SU-DHL-6 (cell line): ENCODE data around the gene NCMAP.

Source experiments
- H2AFZ ChIP-seq: fragments of 200-600 bp; sonication (generic); 2 replicates; pipeline ENCODE4 v1.6.1; 2014; ENCODE audit warnings: low read depth, mild to moderate bottlenecking, moderate library complexity, mixed read lengths, antibody characterized with exemption, low read length; ENCODE audit not compliant: severe bottlenecking
- H3F3A ChIP-seq: fragments of 200-600 bp; shearing (Covaris generic); 2 replicates; pipeline ENCODE4 v1.6.0; 2016; ENCODE audit warnings: antibody characterized with exemption, mild to moderate bottlenecking; ENCODE audit not compliant: insufficient read depth
- H3K27ac ChIP-seq: fragments of 200-600 bp; sonication (generic); 2 replicates; pipeline ENCODE4 v1.5.1; 2016; ENCODE audit warnings: low read depth, mild to moderate bottlenecking, low read length, moderate library complexity, mixed read lengths
- H3K27me3 ChIP-seq: fragments of 200-600 bp; sonication (generic), shearing (Covaris generic); 2 replicates; pipeline ENCODE4 v1.6.0; 2014; ENCODE audit warnings: mild to moderate bottlenecking, low read length
- H3K36me3 ChIP-seq: fragments of 200-600 bp; sonication (generic); 2 replicates; pipeline ENCODE4 v1.6.1; 2014; ENCODE audit warnings: mild to moderate bottlenecking, low read length, mixed read lengths
- H3K4me2 ChIP-seq: fragments of 300-600, 200-600 bp; shearing (Covaris generic), sonication (generic); 2 replicates; pipeline ENCODE4 v1.6.0; 2014; ENCODE audit warnings: low read length, low read depth, mild to moderate bottlenecking; ENCODE audit not compliant: poor library complexity, severe bottlenecking
- H3K4me3 ChIP-seq: fragments of 200-600 bp; sonication (generic); 2 replicates; pipeline ENCODE4 v1.5.1; 2014; ENCODE audit warnings: antibody characterized with exemption, low read length, mild to moderate bottlenecking, mixed read lengths; ENCODE audit not compliant: insufficient read depth, poor library complexity, severe bottlenecking
- H3K79me2 ChIP-seq: fragments of 200-600 bp; sonication (generic); 2 replicates; pipeline ENCODE4 v1.6.1; 2014; ENCODE audit warnings: mild to moderate bottlenecking, low read length, moderate library complexity; ENCODE audit not compliant: insufficient read depth
- H3K9ac ChIP-seq: fragments of 200-600 bp; sonication (generic); 2 replicates; pipeline ENCODE4 v1.7.0; 2014; ENCODE audit warnings: mild to moderate bottlenecking, low read length
- H3K9me2 ChIP-seq: fragments of 200-600 bp; sonication (generic); replicated peaks from 2 replicates; pipeline ENCODE4 v1.6.1; 2014; ENCODE audit warnings: low read length; ENCODE audit not compliant: insufficient read depth
- H3K9me3 ChIP-seq: fragments of 200-600 bp; sonication (generic); 2 replicates; pipeline ENCODE4 v1.6.1; 2014; ENCODE audit warnings: low read length, mixed read lengths; ENCODE audit not compliant: insufficient read depth
- H4K20me1 ChIP-seq: fragments of 200-600 bp; sonication (generic); 2 replicates; pipeline ENCODE4 v1.6.1; 2014; ENCODE audit warnings: low read depth, mild to moderate bottlenecking, antibody characterized with exemption, low read length, moderate library complexity, mixed read lengths
- CTCF ChIP-seq: fragments of 200-600 bp; sonication (generic); IDR thresholded peaks from one replicate; pipeline ENCODE4 v1.5.1; 2017; ENCODE audit warnings: antibody characterized with exemption, mild to moderate bottlenecking, low read length, moderate library complexity; ENCODE audit not compliant: insufficient read depth, poor library complexity, severe bottlenecking
- EZH2phosphoT487 ChIP-seq: fragments of 200-600 bp; sonication (generic), shearing (Covaris generic); conservative IDR thresholded peaks from 2 replicates; pipeline ENCODE4 v1.6.1; 2018; ENCODE audit warnings: mild to moderate bottlenecking, antibody characterized with exemption, low read length, moderate library complexity, mixed read lengths

NCMAP gene

GRCh38 chr1:24575905-24576587 lies 20.2 kb downstream of the NCMAP start:
- no peak overlapping the region for H3K4me3 ChIP-seq
- H3K27me3 ChIP-seq: no peaks in the 10 kb centered on the region
- H3K27ac ChIP-seq: no peak overlapping the region
- no peak overlapping the region for H3K9ac ChIP-seq
- no peak overlapping the region for H2AFZ ChIP-seq
- no peaks in the 10 kb centered on the region for H3K9me2 ChIP-seq
- no peaks in the 10 kb centered on the region for H3F3A ChIP-seq
- no peak overlapping the region for H3K4me2 ChIP-seq
- no peaks in the 10 kb centered on the region for H3K9me3 ChIP-seq
- no peaks in the 10 kb centered on the region for H3K36me3 ChIP-seq
- TF ChIP-seq CTCF: no peak
- no peak for TF ChIP-seq EZH2phosphoT487
- H4K20me1 ChIP-seq: no peaks in the 10 kb centered on the region
- no peaks in the 10 kb centered on the region for H3K79me2 ChIP-seq

- Histone ChIP-seq H3K4me3 (no peak overlapping the region), H4K20me1 (no peaks in the 10 kb centered on the region), H3K79me2 (no peaks in the 10 kb centered on the region), H3K27ac (no peak overlapping the region), H3K36me3 (no peaks in the 10 kb centered on the region), H3K4me2 (no peak overlapping the region), H3K9ac (no peak overlapping the region), H3K9me3 (no peaks in the 10 kb centered on the region), H3K9me2 (no peaks in the 10 kb centered on the region), H3K27me3 (no peaks in the 10 kb centered on the region), H3F3A (no peaks in the 10 kb centered on the region), H2AFZ (no peak overlapping the region)
- no peak for TF ChIP-seq EZH2phosphoT487
- TF ChIP-seq CTCF: no peak
Observed at GRCh38 chr1:24578846-24579245, 23.0 kb downstream of the NCMAP start.

GRCh38 chr1:24580756-24581155 lies 24.9 kb downstream of the NCMAP start:
- no peak overlapping the region for H3K27ac ChIP-seq
- H3K9me3 ChIP-seq: no peaks in the 10 kb centered on the region
- no peaks in the 10 kb centered on the region for H3K27me3 ChIP-seq
- H2AFZ ChIP-seq: no peak overlapping the region
- H3K36me3 ChIP-seq: no peaks in the 10 kb centered on the region
- no peaks in the 10 kb centered on the region for H4K20me1 ChIP-seq
- H3K9me2 ChIP-seq: no peaks in the 10 kb centered on the region
- H3K9ac ChIP-seq: no peak overlapping the region
- H3K4me3 ChIP-seq: no peak overlapping the region
- no peaks in the 10 kb centered on the region for H3K79me2 ChIP-seq
- H3K4me2 ChIP-seq: no peak overlapping the region
- H3F3A ChIP-seq: no peaks in the 10 kb centered on the region
- TF ChIP-seq CTCF (no peak), EZH2phosphoT487 (no peak)
